ENCODE measurements around the gene ACOT7.

The ACOT7 gene

DNA sequence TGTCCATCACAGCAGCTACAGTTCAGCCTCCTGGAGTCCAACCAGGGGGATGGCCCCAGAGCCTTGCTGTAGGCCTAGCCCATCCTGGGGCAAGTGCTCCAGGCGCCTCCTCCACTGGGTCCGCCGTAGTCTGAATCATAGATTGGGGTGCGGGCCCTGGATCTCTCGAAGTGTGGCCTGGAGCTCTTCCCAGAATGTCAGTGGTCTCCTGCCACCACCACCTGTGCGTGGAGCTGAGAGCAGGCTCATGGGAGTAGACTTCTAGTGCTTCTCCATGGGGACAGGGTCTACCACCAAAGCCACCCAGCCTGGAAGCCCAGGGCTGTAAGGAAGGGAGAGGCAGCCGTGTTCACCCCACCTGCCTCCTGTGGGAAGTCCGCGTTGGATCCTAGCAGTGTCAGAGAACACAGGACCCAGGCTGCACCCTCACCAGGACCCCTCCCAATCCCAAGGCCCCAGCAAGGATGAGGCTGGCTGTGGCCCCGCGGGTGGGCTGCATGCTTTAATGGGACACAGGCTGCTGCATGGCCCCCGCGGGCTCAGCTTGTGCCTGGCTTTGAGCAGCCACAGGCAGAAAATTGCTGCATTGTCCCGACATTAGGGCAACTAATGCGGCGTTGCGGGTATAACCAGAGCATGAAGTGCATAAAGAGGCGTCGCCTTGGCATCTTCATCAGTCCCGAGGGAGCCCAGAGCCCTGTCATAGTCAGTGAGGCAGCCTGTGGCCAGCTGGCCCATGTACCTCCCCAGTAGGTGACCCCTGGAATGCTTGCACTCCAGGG is 150.3 kb downstream of the ACOT7 start:
- in situ Hi-C loops (cut with HindIII; ENCODE audit: low pct_unique_long_range_greater_than_20kb, low sequenced_read_pairs): no loop called here
- DNase-seq (ENCODE audit: low read depth in 1 of 2, low spot score in 1 of 2): no peak
- no peak for TF ChIP-seq JUND (IDR thresholded peaks at IDR 0.05; ENCODE audit: low read depth)

- TF ChIP-seq JUND (IDR thresholded peaks at IDR 0.05; ENCODE audit: low read depth): no peak
- in situ Hi-C loops (cut with HindIII; ENCODE audit: low pct_unique_long_range_greater_than_20kb, low sequenced_read_pairs): no loop called here
- no peak for DNase-seq (ENCODE audit: low read depth in 1 of 2, low spot score in 1 of 2)
Measured at GRCh38 chr1:6241887-6242740, 151.5 kb downstream of the ACOT7 start.

- in situ Hi-C loops (cut with HindIII; ENCODE audit: low pct_unique_long_range_greater_than_20kb, low sequenced_read_pairs): no loop called here
- TF ChIP-seq JUND (IDR thresholded peaks at IDR 0.05; ENCODE audit: low read depth): no peak
- no peak for DNase-seq (ENCODE audit: low read depth in 1 of 2, low spot score in 1 of 2)
Measured at GRCh38 chr1:6241107-6241886, 152.3 kb downstream of the ACOT7 start.

DNA sequence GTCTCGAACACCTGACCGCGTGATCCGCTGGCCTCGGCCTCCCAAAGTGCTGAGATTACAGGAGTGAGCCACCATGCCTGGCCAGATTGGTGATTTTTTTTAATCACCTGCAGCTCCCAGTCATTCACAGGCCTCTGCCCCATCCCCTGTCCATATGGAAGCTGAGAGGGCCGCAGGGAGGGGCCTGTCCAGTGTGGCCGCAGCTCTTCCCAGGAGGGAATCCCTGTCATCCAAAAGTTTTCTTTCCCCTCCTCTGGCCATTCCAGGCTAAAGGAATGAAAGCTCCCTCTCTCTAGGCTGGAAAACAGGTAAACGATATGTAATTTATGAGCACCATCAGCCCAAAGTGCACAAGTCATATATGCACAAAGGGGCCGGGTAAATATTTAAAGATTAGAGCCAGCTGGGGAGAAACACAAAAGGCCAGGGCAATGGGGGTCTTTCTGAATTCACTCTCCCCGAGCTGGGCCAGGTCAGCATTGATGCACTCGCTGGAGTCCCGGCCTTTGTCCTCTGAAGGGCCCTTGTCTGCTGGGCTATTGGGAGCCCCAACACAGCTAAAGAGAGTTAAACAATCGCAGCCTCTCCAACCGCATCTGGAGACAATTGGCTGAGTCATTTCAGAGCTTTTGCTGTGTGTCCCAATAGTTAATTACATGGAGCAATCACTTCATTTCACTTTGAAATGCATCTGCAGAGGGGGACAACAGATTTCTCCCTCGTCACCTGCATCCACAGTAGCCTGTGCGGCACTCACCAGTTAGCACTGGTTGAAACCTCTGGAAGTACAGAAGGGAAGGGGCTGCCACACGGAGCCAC is 153.4 kb downstream of the ACOT7 start:
- no peak for DNase-seq (ENCODE audit: low read depth in 1 of 2, low spot score in 1 of 2)
- no peak for TF ChIP-seq JUND (IDR thresholded peaks at IDR 0.05; ENCODE audit: low read depth)
- in situ Hi-C loops (cut with HindIII; ENCODE audit: low pct_unique_long_range_greater_than_20kb, low sequenced_read_pairs): no loop called here

GRCh38 chr1:6239213-6239752 is 154.3 kb downstream of the ACOT7 start:
- no peak for TF ChIP-seq JUND (IDR thresholded peaks at IDR 0.05; ENCODE audit: low read depth)
- DNase-seq (ENCODE audit: low read depth in 1 of 2, low spot score in 1 of 2): no peak
- in situ Hi-C loops (cut with HindIII; ENCODE audit: low pct_unique_long_range_greater_than_20kb, low sequenced_read_pairs): no loop called here

- in situ Hi-C loops (cut with HindIII; ENCODE audit: low pct_unique_long_range_greater_than_20kb, low sequenced_read_pairs): no loop called here
- DNase-seq (ENCODE audit: low read depth in 1 of 2, low spot score in 1 of 2): no peak
- TF ChIP-seq JUND (IDR thresholded peaks at IDR 0.05; ENCODE audit: low read depth): no peak
Measured at GRCh38 chr1:6237093-6237492, 156.5 kb downstream of the ACOT7 start.

DNA sequence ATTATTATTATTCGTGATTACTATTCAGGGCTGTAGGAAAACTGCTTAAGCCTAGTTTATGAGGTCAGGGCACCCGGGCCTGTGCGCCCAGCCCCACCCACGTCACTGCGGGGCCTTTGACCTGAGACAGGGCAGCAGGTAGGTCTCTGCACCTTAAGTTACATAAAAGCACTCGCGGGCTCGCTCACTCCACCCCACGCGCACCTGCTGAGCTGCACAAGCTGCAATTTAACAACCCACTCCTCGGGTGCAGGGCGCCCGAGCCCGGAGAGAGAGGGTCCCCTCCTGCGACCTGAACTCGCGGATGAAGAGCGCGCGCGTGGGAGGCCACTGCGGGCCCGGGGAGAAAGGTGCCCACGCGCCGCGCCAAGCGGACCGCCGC is 158.3 kb downstream of the ACOT7 start:
- DNase-seq (ENCODE audit: low read depth in 1 of 2, low spot score in 1 of 2): no peak
- in situ Hi-C loops (cut with HindIII; ENCODE audit: low pct_unique_long_range_greater_than_20kb, low sequenced_read_pairs): no loop called here
- no peak for TF ChIP-seq JUND (IDR thresholded peaks at IDR 0.05; ENCODE audit: low read depth)

DNA sequence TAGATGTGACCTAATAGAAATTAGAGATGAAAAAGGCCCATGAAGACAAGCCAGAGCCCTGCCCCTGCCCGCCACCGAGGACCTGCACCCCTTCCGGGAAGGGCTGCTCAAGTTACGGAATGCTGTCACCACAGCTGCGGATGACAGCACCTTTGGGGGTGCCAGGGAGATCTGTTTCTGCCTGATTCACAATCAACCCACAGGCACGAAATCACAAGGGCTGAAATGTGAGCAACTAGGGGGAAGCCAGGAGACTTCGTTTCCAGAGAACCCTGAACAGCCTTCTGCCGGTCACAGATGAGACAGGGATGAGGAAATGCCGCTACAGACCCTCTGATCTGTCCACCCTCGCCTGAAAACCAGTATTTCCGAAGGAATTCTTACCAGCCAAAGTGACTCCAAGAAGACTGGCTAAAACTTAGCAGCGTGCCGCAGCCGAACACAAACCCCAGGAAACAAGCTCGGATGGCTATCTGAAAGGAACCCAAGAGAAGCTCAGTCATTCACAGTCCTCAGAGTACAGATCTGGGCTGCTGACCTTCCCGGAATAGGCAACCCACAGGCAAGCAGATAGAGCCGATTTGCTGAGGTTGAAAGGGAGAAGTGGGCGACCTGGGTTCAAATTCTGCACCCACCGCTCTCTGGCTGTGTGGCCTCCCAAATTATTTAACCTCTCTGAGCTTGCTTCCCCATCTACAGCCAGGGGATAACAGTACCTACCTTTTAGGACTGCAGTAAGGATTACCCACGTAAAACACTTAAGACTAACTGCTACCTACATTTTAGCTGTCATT is 158.9 kb downstream of the ACOT7 start:
- no peak for DNase-seq (ENCODE audit: low read depth in 1 of 2, low spot score in 1 of 2)
- in situ Hi-C loops (cut with HindIII; ENCODE audit: low pct_unique_long_range_greater_than_20kb, low sequenced_read_pairs): no loop called here
- no peak for TF ChIP-seq JUND (IDR thresholded peaks at IDR 0.05; ENCODE audit: low read depth)

- in situ Hi-C loops (cut with HindIII; ENCODE audit: low pct_unique_long_range_greater_than_20kb, low sequenced_read_pairs): no loop called here
Measured at GRCh38 chr1:6233376-6233775, 160.2 kb downstream of the ACOT7 start.

DNA sequence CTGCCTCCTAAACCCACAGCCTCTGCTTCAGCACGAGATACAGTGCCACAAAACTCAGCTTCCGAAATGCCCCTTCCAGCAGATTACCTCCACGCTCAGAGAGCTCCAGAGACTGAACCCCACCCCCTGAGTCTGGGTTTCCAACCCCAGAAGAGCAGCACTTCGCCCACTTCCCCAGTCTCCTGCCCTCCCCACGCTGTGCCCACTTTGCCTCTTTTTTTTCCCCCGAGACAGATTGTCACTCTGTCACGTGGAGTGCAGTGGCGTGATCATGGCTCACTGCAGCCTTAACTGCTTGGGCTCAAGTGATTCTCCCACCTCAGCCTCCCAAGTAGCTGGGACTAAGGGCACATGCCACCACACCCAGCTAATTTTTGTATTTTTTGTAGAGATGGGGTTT is 167.9 kb downstream of the ACOT7 start:
- no peak for DNase-seq (ENCODE audit: low read depth in 1 of 2, low spot score in 1 of 2)
- no peak for TF ChIP-seq JUND (IDR thresholded peaks at IDR 0.05; ENCODE audit: low read depth)
- in situ Hi-C loops (cut with HindIII; ENCODE audit: low pct_unique_long_range_greater_than_20kb, low sequenced_read_pairs): no loop called here

More at GRCh38 chr1:6233376-6233775, 160.2 kb downstream of the ACOT7 start:
- TF ChIP-seq JUND (IDR thresholded peaks at IDR 0.05; ENCODE audit: low read depth): no peak
- no peak for DNase-seq (ENCODE audit: low read depth in 1 of 2, low spot score in 1 of 2)

GRCh38 chr1:6224718-6225117 is 168.8 kb downstream of the ACOT7 start:
- TF ChIP-seq JUND (IDR thresholded peaks at IDR 0.05; ENCODE audit: low read depth): no peak
- DNase-seq (ENCODE audit: low read depth in 1 of 2, low spot score in 1 of 2): no peak
- in situ Hi-C loops (cut with HindIII; ENCODE audit: low pct_unique_long_range_greater_than_20kb, low sequenced_read_pairs): no loop called here
